Suprapubic skin (tissue), 4 donors: ENCODE measurements around the gene NCAPG2.

Experiments
- CTCF ChIP-seq, 2 donors: fragments of 200-600 bp in 1 of 2; fragments of 450-650 bp in 1 of 2; sonication (generic) in 1 of 2; IDR thresholded peaks; one replicate each; pipeline ENCODE4 v1.5.1; 2016 to 2019; ENCODE audit warnings: antibody characterized with exemption in 2 of 2, mild to moderate bottlenecking in 1 of 2, moderate library complexity in 1 of 2
- EP300 ChIP-seq: sonication (generic); formaldehyde crosslinking; IDR thresholded peaks from one replicate; pipeline ENCODE4 v1.6.1; 2017; ENCODE audit warnings: antibody characterized with exemption
- POLR2A ChIP-seq, 2 donors: fragments of 450-650 bp; IDR thresholded peaks; one replicate each; pipeline ENCODE4 v1.6.1; 2017; ENCODE audit warnings: antibody characterized with exemption in 2 of 2, mild to moderate bottlenecking in 2 of 2, moderate library complexity in 2 of 2
- POLR2AphosphoS5 ChIP-seq, 3 donors: sonication (generic); formaldehyde crosslinking; IDR thresholded peaks; one replicate each; pipeline ENCODE4 v1.6.1; 2017; ENCODE audit warnings: antibody characterized with exemption in 3 of 3

DNA sequence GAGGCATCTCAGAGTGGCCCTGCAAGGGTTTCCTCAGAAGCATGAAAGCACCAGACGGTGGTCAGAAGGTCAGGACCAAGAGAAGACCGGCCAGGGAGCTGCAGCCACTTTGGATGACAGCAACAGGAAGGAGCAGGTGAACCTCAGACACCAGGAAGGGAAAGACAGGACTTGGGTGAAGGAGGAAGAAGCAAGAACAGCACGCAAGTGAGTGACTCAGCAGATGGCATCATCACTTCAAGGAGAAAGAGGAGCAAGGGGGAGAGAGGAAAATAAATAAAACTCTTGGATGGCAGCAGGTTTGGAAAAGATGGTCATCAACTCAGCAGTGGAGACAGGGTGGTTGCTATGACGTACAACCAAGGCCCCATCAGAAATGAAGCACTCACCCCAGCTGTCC lies 31.6 kb downstream of the NCAPG2 start:
- TF ChIP-seq POLR2A (IDR thresholded peaks at IDR 0.05) (no peak), CTCF (IDR thresholded peaks at IDR 0.05) (no peak), POLR2AphosphoS5 (IDR thresholded peaks at IDR 0.05) (no peak), EP300 (no peak)
